Measurements from ENCODE around the gene ZNF84. TPM values are rescaled to one million over a fixed set of nuclear protein-coding genes. Genes with fewer than 3 reads are reported as not detected.

Gene ZNF84
- 10.0 and 32.6 TPM in 2 replicates for total RNA-seq (2014; rRNA removed; shearing (Covaris generic))

- in situ Hi-C loops (cut with HindIII; ENCODE audit: low sequenced_read_pairs): no loop called here
- peak; percentile 94 for DNase-seq (ENCODE audit: low spot score)
These were observed at the start of gene ZNF84 for GRCh38 chr12:133037207-133038005. ZNF84 (plus strand) TSS chr12:133037509; CDS start chr12:133041468, 3,959 bp downstream.

GRCh38 chr12:132998741-132999140 lies 38.6 kb upstream of the ZNF84 start:
- DNase-seq (ENCODE audit: low spot score): no peak
- in situ Hi-C loops (cut with HindIII; ENCODE audit: low sequenced_read_pairs): no loop called here

GRCh38 chr12:133010657-133011297 lies 26.5 kb upstream of the ZNF84 start:
- DNase-seq (ENCODE audit: low spot score): no peak
- in situ Hi-C loops (cut with HindIII; ENCODE audit: low sequenced_read_pairs): no loop called here

GRCh38 chr12:133023566-133023965 lies 13.7 kb upstream of the ZNF84 start:
- in situ Hi-C loops (cut with HindIII; ENCODE audit: low sequenced_read_pairs): no loop called here
- DNase-seq (ENCODE audit: low spot score): no peak

GRCh38 chr12:133026996-133027395 lies 10.3 kb upstream of the ZNF84 start:
- in situ Hi-C loops (cut with HindIII; ENCODE audit: low sequenced_read_pairs): no loop called here
- DNase-seq (ENCODE audit: low spot score): no peak

- no peak for DNase-seq (ENCODE audit: low spot score)
- in situ Hi-C loops (cut with HindIII; ENCODE audit: low sequenced_read_pairs): no loop called here
These were observed 905 bp downstream of the ZNF84 start for GRCh38 chr12:133038118-133038709.

GRCh38 chr12:133046698-133047097 lies 9.4 kb downstream of the ZNF84 start:
- in situ Hi-C loops (cut with HindIII; ENCODE audit: low sequenced_read_pairs): no loop called here
- DNase-seq (ENCODE audit: low spot score): no peak

GRCh38 chr12:133057446-133057845 lies 20.1 kb downstream of the ZNF84 start:
- in situ Hi-C loops (cut with HindIII; ENCODE audit: low sequenced_read_pairs): no loop called here
- no peak for DNase-seq (ENCODE audit: low spot score)

GRCh38 chr12:133058203-133059113 lies 21.1 kb downstream of the ZNF84 start:
- in situ Hi-C loops (cut with HindIII; ENCODE audit: low sequenced_read_pairs): no loop called here

GRCh38 chr12:133061954-133062353 lies 24.6 kb downstream of the ZNF84 start:
- in situ Hi-C loops (cut with HindIII; ENCODE audit: low sequenced_read_pairs): no loop called here
- no peak for DNase-seq (ENCODE audit: low spot score)

More at GRCh38 chr12:133058203-133059113, 21.1 kb downstream of the ZNF84 start:
- DNase-seq (ENCODE audit: low spot score): no peak

GRCh38 chr12:133063556-133063955 lies 26.2 kb downstream of the ZNF84 start:
- in situ Hi-C loops (cut with HindIII; ENCODE audit: low sequenced_read_pairs): no loop called here

GRCh38 chr12:133073836-133074235 lies 36.5 kb downstream of the ZNF84 start:
- DNase-seq (ENCODE audit: low spot score): no peak
- in situ Hi-C loops (cut with HindIII; ENCODE audit: low sequenced_read_pairs): no loop called here

More at GRCh38 chr12:133063556-133063955, 26.2 kb downstream of the ZNF84 start:
- no peak for DNase-seq (ENCODE audit: low spot score)

- in situ Hi-C loops (cut with HindIII; ENCODE audit: low sequenced_read_pairs): no loop called here
- DNase-seq (ENCODE audit: low spot score): peak; percentile 99
These were observed 42.7 kb downstream of the ZNF84 start for GRCh38 chr12:133080026-133080367.

- in situ Hi-C loops (cut with HindIII; ENCODE audit: low sequenced_read_pairs): no loop called here
- peak; percentile 98 for DNase-seq (ENCODE audit: low spot score)
These were observed 43.3 kb downstream of the ZNF84 start, which contains the start of gene ZNF140 for GRCh38 chr12:133080368-133081158. ZNF140 (plus strand) TSS chr12:133080923; CDS start chr12:133081321, 398 bp downstream.

- no peak for DNase-seq (ENCODE audit: low spot score)
- in situ Hi-C loops (cut with HindIII; ENCODE audit: low sequenced_read_pairs): no loop called here
These were observed 44.0 kb downstream of the ZNF84 start for GRCh38 chr12:133081159-133081780.

- DNase-seq (ENCODE audit: low spot score): no peak
- in situ Hi-C loops (cut with HindIII; ENCODE audit: low sequenced_read_pairs): no loop called here
These were observed 46.0 kb downstream of the ZNF84 start for GRCh38 chr12:133083345-133083744.

- DNase-seq (ENCODE audit: low spot score): no peak
- in situ Hi-C loops (cut with HindIII; ENCODE audit: low sequenced_read_pairs): no loop called here
These were observed 68.3 kb downstream of the ZNF84 start for GRCh38 chr12:133105620-133106019.

GRCh38 chr12:133106253-133106652 lies 68.9 kb downstream of the ZNF84 start:
- in situ Hi-C loops (cut with HindIII; ENCODE audit: low sequenced_read_pairs): no loop called here

More at GRCh38 chr12:133106253-133106652, 68.9 kb downstream of the ZNF84 start:
- no peak for DNase-seq (ENCODE audit: low spot score)

Measured in G401 (cell line).